GM21515 (cell line): ENCODE data around the gene CREB5.

Source experiments
- ATAC-seq: cut with Tn5 transposase; IDR thresholded peaks from one replicate; pipeline ENCODE4 v1.9.1; 2021; ENCODE audit not compliant: unreplicated experiment

The CREB5 gene

GRCh38 chr7:28629216-28629842 is 217.0 kb downstream of the CREB5 start:
- no peak for ATAC-seq

- ATAC-seq: no peak
Observed at GRCh38 chr7:28630350-28630749, 218.0 kb downstream of the CREB5 start.

- no peak for ATAC-seq
Observed at GRCh38 chr7:28631995-28632394, 219.7 kb downstream of the CREB5 start.

- no peak for ATAC-seq
Observed at GRCh38 chr7:28638914-28639313, 226.6 kb downstream of the CREB5 start.

GRCh38 chr7:28640001-28640400 is 227.7 kb downstream of the CREB5 start:
- no peak for ATAC-seq

GRCh38 chr7:28641752-28642545 is 229.6 kb downstream of the CREB5 start:
- ATAC-seq: no peak

- no peak for ATAC-seq
Observed at GRCh38 chr7:28643188-28643569, 230.9 kb downstream of the CREB5 start.

GRCh38 chr7:28643584-28644340 is 231.4 kb downstream of the CREB5 start:
- no peak for ATAC-seq

GRCh38 chr7:28645866-28646265 is 233.5 kb downstream of the CREB5 start:
- no peak for ATAC-seq

- no peak for ATAC-seq
Observed at GRCh38 chr7:28646376-28647075, 234.2 kb downstream of the CREB5 start.

GRCh38 chr7:28647076-28647421 is 234.7 kb downstream of the CREB5 start:
- ATAC-seq: no peak

- no peak for ATAC-seq
Observed at GRCh38 chr7:28649189-28649588, 236.9 kb downstream of the CREB5 start.

GRCh38 chr7:28649811-28650210 is 237.5 kb downstream of the CREB5 start:
- ATAC-seq: no peak

- ATAC-seq: no peak
Observed at GRCh38 chr7:28654110-28654509, 241.8 kb downstream of the CREB5 start.

- ATAC-seq: no peak
Observed at GRCh38 chr7:28656529-28656928, 244.2 kb downstream of the CREB5 start.

- ATAC-seq: no peak
Observed at GRCh38 chr7:28658381-28658780, 246.1 kb downstream of the CREB5 start.

- no peak for ATAC-seq
Observed at GRCh38 chr7:28660132-28660531, 247.8 kb downstream of the CREB5 start.

- no peak for ATAC-seq
Observed at GRCh38 chr7:28661826-28662595, 249.7 kb downstream of the CREB5 start.

GRCh38 chr7:28666154-28666553 is 253.8 kb downstream of the CREB5 start:
- ATAC-seq: no peak

- no peak for ATAC-seq
Observed at GRCh38 chr7:28668085-28668484, 255.8 kb downstream of the CREB5 start.

- no peak for ATAC-seq
Observed at GRCh38 chr7:28669330-28669729, 257.0 kb downstream of the CREB5 start.
